GM13977 (cell line): Measurements from ENCODE around the gene CLN6.

Experiments used
- DNase-seq: peaks from one replicate; pipeline ENCODE4 v3.0.0; 2012; ENCODE audit warnings: low spot score
- CTCF ChIP-seq: IDR thresholded peaks from 2 replicates; pipeline ENCODE4 v1.5.1; 2012; ENCODE audit warnings: mild to moderate bottlenecking, control low read depth; ENCODE audit not compliant: insufficient read depth; ENCODE audit errors: extremely low read depth, missing control alignments
- in situ Hi-C: fragments of 300-500 bp; cut with MboI; formaldehyde crosslinking; loops from one replicate; pipeline ENCODE4 v1.12.0; 2022; ENCODE audit warnings: low sequenced_read_pairs, low pct_unique_long_range_greater_than_20kb, mixed read lengths, inconsistent platforms; ENCODE audit not compliant: unreplicated experiment

CLN6 gene

GRCh38 chr15:68163191-68163590 lies 66.3 kb downstream of the CLN6 start:
- no peak for TF ChIP-seq CTCF
- no peak for DNase-seq
- in situ Hi-C loops: no loop called here

- in situ Hi-C loops: loop anchor here (10.0 kb wide), 1 partner anchor 293 kb away; no protein-coding TSS in a partner anchor
Observed at GRCh38 chr15:68158046-68158628, 71.4 kb downstream of the CLN6 start.

GRCh38 chr15:68157074-68157473 lies 72.5 kb downstream of the CLN6 start:
- no peak for TF ChIP-seq CTCF
- in situ Hi-C loops: loop anchor here (10.0 kb wide), 1 partner anchor 292 kb away; no protein-coding TSS in a partner anchor
- no peak for DNase-seq

More at GRCh38 chr15:68158046-68158628, 71.4 kb downstream of the CLN6 start:
- DNase-seq: no peak
- no peak for TF ChIP-seq CTCF
